ENCODE data around the gene TNFRSF17.

TNFRSF17 gene

GRCh38 chr16:12002447-12003006, 37.5 kb downstream of the TNFRSF17 start:
- no peak for DNase-seq (ENCODE audit: low spot score)

- no peak for DNase-seq (ENCODE audit: low spot score)
Measured at GRCh38 chr16:12006637-12007036, 41.6 kb downstream of the TNFRSF17 start.

GRCh38 chr16:12009462-12009861, 44.5 kb downstream of the TNFRSF17 start:
- DNase-seq (ENCODE audit: low spot score), result no peak

- DNase-seq (ENCODE audit: low spot score), result no peak
Measured at GRCh38 chr16:12009922-12010321, 44.9 kb downstream of the TNFRSF17 start.

GRCh38 chr16:12010388-12011251, 45.6 kb downstream of the TNFRSF17 start:
- no peak for DNase-seq (ENCODE audit: low spot score)

- DNase-seq (ENCODE audit: low spot score), result no peak
Measured at GRCh38 chr16:12011565-12011964, 46.6 kb downstream of the TNFRSF17 start.

- DNase-seq (ENCODE audit: low spot score), result no peak
Measured at GRCh38 chr16:12016291-12016947, 51.4 kb downstream of the TNFRSF17 start.

GRCh38 chr16:12017558-12017957, 52.5 kb downstream of the TNFRSF17 start:
- DNase-seq (ENCODE audit: low spot score), result no peak
